B cell (primary cell): ENCODE results near the gene SNRPF.

Experiments
- CTCF ChIP-seq: fragments of 200-600 bp; IDR thresholded peaks from one replicate; pipeline ENCODE4 v1.8.0; 2022; ENCODE audit warnings: antibody characterized with exemption, mild to moderate bottlenecking
- EZH2 ChIP-seq: IDR thresholded peaks from 2 replicates; pipeline ENCODE4 v1.6.1; 2012; ENCODE audit warnings: borderline replicate concordance, low read depth, mild to moderate bottlenecking, moderate library complexity, low read length; ENCODE audit not compliant: insufficient read depth, poor library complexity, severe bottlenecking

- no peak for TF ChIP-seq CTCF
- TF ChIP-seq EZH2: no peak
Observed at GRCh38 chr12:95882080-95882479, 23.3 kb downstream of the SNRPF start.
